SU-DHL-6 (cell line): ENCODE data around the gene PDCD4.
A peak's percentile ranks its signal among the peaks of the same experiment; 100 is the strongest.

Experiments
- CTCF ChIP-seq: fragments of 200-600 bp; sonication (generic); IDR thresholded peaks from one replicate; pipeline ENCODE4 v1.5.1; 2017; ENCODE audit warnings: antibody characterized with exemption, mild to moderate bottlenecking, low read length, moderate library complexity; ENCODE audit not compliant: insufficient read depth, poor library complexity, severe bottlenecking
- EZH2phosphoT487 ChIP-seq: fragments of 200-600 bp; sonication (generic), shearing (Covaris generic); conservative IDR thresholded peaks from 2 replicates; pipeline ENCODE4 v1.6.1; 2018; ENCODE audit warnings: mild to moderate bottlenecking, antibody characterized with exemption, low read length, moderate library complexity, mixed read lengths

- TF ChIP-seq CTCF: peak; percentile 67
- no peak for TF ChIP-seq EZH2phosphoT487
Observed at GRCh38 chr10:110893559-110894179, 21.9 kb downstream of the PDCD4 start.
